ENCODE data around the gene RENBP. TPM values are rescaled to one million over a fixed set of nuclear protein-coding genes. Genes with fewer than 3 reads are reported as not detected.
A peak's percentile ranks its signal among the peaks of the same experiment; 100 is the strongest.

RENBP gene
- total RNA-seq, 1 donor from 2014 or later = 13.4 TPM

DNA sequence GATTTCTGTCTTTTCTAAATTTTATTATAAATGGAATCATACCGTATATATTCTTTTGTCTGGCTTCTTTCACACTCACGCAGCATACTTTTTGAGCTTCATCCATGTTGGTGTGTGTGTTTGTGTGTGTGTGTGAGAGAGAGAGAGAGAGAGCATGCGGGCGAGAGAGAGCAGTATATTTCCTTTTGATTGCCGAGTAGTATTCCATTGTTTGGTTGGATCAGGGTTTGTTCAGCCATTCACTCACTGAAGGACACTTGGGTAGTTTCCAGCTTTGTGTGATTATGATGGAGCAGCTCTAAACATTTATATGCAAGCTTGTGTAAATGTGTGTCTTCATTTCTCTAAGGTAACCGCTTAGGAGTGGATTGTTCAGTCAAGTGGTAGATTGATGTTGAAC, 55.3 kb downstream of the RENBP start:
- DNase-seq (ENCODE audit: low spot score) = no peak
- H3K36me3 Mint-ChIP-seq (ENCODE audit: low read depth) = no peaks in the 10 kb centered on the region

DNA sequence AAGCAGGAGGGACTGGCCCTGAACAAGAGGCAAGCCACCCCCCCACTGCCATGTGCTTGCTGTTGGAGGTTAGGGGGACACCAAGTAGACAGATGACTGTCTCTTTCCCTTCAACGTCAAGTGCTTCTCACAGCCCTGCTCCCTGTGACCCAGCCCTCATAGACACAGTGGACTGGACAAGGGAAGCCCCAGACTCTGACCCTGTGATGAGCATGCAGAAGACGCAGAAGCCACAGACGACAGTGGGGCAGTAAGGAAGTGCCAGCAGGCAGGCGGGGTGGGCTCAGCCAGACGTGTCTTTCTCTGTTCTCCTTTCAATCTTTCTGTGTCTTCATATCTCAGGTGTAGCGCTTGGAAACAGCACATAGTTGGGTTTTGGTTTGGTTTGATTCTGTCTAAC, 56.1 kb downstream of the RENBP start:
- peaks cover 5% of the 10 kb centered on the region for H3K27me3 Mint-ChIP-seq (ENCODE audit: low read depth)
- no peaks in the 10 kb centered on the region for H3K4me1 Mint-ChIP-seq (ENCODE audit: low read depth)
- H3K9me3 Mint-ChIP-seq (ENCODE audit: low read depth) = no peaks in the 10 kb centered on the region
- TF ChIP-seq, protein P1, sequence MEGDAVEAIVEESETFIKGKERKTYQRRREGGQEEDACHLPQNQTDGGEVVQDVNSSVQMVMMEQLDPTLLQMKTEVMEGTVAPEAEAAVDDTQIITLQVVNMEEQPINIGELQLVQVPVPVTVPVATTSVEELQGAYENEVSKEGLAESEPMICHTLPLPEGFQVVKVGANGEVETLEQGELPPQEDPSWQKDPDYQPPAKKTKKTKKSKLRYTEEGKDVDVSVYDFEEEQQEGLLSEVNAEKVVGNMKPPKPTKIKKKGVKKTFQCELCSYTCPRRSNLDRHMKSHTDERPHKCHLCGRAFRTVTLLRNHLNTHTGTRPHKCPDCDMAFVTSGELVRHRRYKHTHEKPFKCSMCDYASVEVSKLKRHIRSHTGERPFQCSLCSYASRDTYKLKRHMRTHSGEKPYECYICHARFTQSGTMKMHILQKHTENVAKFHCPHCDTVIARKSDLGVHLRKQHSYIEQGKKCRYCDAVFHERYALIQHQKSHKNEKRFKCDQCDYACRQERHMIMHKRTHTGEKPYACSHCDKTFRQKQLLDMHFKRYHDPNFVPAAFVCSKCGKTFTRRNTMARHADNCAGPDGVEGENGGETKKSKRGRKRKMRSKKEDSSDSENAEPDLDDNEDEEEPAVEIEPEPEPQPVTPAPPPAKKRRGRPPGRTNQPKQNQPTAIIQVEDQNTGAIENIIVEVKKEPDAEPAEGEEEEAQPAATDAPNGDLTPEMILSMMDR (IDR thresholded peaks at IDR 0.05) = no peak
- DNase-seq (ENCODE audit: low spot score) = no peak
- no peak overlapping the region for H3K4me3 Mint-ChIP-seq (ENCODE audit: unreplicated experiment)
- no peaks in the 10 kb centered on the region for H3K36me3 Mint-ChIP-seq (ENCODE audit: low read depth)
- H3K27ac Mint-ChIP-seq (ENCODE audit: unreplicated experiment) = no peak overlapping the region

More for the DNA sequence above, 55.3 kb downstream of the RENBP start:
- Mint-ChIP-seq H3K4me1 (ENCODE audit: low read depth) (no peaks in the 10 kb centered on the region), H3K9me3 (ENCODE audit: low read depth) (no peaks in the 10 kb centered on the region), H3K4me3 (ENCODE audit: unreplicated experiment) (no peak overlapping the region), H3K27ac (ENCODE audit: unreplicated experiment) (no peak overlapping the region), H3K27me3 (ENCODE audit: low read depth) (peaks cover 5% of the 10 kb centered on the region)
- TF ChIP-seq, protein P1 (IDR thresholded peaks at IDR 0.05) = no peak

DNA sequence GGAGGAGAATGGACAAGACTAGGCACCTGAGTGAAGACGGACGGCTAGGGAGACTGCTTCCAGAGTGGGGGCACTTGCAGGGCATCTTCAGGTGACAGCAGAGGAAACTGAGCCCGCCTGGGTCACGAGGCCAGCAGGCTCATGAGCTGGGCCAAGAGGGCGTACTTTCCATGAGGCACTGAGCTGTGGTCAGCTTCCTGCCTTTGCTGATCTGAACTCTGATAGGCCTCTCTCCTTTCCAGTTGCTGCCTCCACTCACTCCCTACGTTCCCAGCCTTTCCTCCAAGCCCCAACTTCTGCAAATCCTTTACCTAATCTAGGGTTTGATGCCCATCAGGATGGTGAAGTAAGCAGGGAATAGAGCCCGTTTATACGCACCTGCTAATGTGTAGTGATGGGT, 57.1 kb downstream of the RENBP start:
- no peak for DNase-seq (ENCODE audit: low spot score)
- Mint-ChIP-seq H3K9me3 (ENCODE audit: low read depth) (no peaks in the 10 kb centered on the region), H3K27ac (ENCODE audit: unreplicated experiment) (no peak overlapping the region), H3K4me3 (ENCODE audit: unreplicated experiment) (no peak overlapping the region), H3K36me3 (ENCODE audit: low read depth) (no peaks in the 10 kb centered on the region), H3K27me3 (ENCODE audit: low read depth) (peaks cover 5% of the 10 kb centered on the region), H3K4me1 (ENCODE audit: low read depth) (no peaks in the 10 kb centered on the region)
- TF ChIP-seq, protein P1 (IDR thresholded peaks at IDR 0.05) = no peak

DNA sequence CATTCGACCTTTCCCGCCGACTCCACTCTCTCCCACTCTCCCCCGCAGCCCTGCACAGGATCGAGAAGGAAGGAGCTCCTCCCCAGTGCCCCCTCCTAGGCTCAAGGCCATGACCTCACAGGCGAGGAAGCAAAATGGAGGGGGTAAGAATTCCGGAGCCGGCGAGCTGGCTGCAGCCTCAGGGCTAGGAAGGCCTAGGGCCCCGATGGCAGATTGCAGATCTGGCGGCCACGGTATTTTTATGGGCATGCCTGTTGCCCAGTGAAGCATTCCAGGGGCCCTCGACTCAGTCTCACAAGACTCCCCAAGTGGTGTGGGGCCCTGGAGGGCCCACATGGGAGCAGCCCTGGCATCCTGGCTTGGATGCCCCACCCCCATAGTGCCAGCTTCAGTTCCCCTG, 57.5 kb downstream of the RENBP start:
- TF ChIP-seq, protein P1 (IDR thresholded peaks at IDR 0.05) = no peak
- Mint-ChIP-seq H3K36me3 (ENCODE audit: low read depth) (no peaks in the 10 kb centered on the region), H3K4me3 (ENCODE audit: unreplicated experiment) (no peak overlapping the region), H3K27me3 (ENCODE audit: low read depth) (peaks cover 5% of the 10 kb centered on the region), H3K27ac (ENCODE audit: unreplicated experiment) (no peak overlapping the region), H3K4me1 (ENCODE audit: low read depth) (no peaks in the 10 kb centered on the region), H3K9me3 (ENCODE audit: low read depth) (no peaks in the 10 kb centered on the region)
- DNase-seq (ENCODE audit: low spot score) = peak; percentile 65

DNA sequence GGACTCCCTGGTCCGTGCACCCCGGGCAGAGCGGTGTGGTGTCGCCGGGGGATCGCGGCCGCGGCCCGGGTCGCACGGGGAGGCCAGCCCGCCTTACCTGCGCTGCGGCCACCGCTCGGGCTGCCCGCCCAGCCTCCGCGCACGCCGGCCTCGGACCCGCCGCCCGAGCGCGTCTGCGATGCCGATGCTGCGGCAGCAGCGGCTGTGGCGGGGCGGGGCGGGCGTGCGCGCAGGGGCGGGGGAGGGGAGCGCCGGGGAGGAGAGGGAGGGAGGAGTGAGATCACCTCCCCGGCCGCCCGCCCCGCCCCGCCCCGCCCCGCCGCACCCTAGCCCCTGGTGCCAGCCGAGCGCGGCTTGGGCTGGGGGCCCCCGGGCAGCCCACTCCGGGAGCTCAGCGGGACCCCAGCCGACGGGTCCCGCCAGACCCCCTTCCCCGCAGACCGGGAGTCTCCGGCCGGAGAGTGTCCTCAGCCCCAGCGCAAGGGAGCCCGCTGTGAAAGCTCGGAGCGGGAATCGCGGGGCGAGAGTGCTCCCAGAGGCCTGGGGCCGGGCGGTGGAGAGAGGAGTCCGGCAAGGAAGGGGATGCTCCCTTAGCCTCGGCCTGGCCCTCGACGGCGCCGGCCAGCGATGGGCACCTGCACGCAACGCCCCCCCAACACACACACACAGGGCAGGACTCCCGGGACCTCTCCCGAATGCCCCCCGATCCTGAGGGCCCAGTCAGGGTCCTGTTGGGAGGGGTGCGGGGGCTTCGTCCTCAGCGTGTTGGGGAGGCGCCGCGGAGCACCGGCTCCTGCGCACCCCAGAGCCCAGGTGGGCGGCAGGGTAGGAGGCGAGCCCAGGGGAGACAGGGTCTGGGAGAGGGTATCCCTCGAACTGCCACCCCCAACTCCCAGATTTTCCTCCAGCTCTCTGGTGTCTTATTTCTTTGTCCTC, 58.2 kb downstream of the RENBP start, which contains the start of gene L1CAM:
L1CAM (minus strand) TSS at position 206 of the 936 bp plus-strand sequence. CDS start 10,337 bp downstream, outside the sequence.
- Mint-ChIP-seq H3K4me1 (ENCODE audit: low read depth) (no peaks in the 10 kb centered on the region), H3K27me3 (ENCODE audit: low read depth) (peaks cover 5% of the 10 kb centered on the region), H3K4me3 (ENCODE audit: unreplicated experiment) (peak within 1 kb of the TSS; percentile 12), H3K27ac (ENCODE audit: unreplicated experiment) (no peak within 1 kb of the TSS), H3K9me3 (ENCODE audit: low read depth) (no peaks in the 10 kb centered on the region), H3K36me3 (ENCODE audit: low read depth) (no peaks in the 10 kb centered on the region)
- TF ChIP-seq, protein P1 (IDR thresholded peaks at IDR 0.05) = no peak
- peak; percentile 82 for DNase-seq (ENCODE audit: low spot score)

Small RNA genes within 50 kb of the gene (microRNA-seq; reads per million reads assigned to microRNA genes)
- not detected for gene MIR3202-1 (ENCODE audit: borderline number of aligned reads)
- gene MIR3202-2 (ENCODE audit: borderline number of aligned reads) = not detected

Other genes with a start within 250 kb of the RENBP start
- gene BCAP31, start 220.3 kb downstream of the RENBP start, total RNA-seq = 144 to 153 TPM (median 147 TPM) in 3 replicates
- gene ABCD1, start 219.8 kb downstream of the RENBP start, total RNA-seq = 19.0 to 25.4 TPM (median 20.3 TPM) in 3 replicates
- 8.5 to 36.3 TPM (median 34.8 TPM) in 3 replicates for gene PLXNB3, start 180.4 kb downstream of the RENBP start, total RNA-seq
- gene SRPK3, start 163.6 kb downstream of the RENBP start, total RNA-seq = 0.18 to 0.50 TPM in 2 of 3 replicates, not detected in the other
- gene IDH3G, start 150.3 kb downstream of the RENBP start, total RNA-seq = 42.8 to 49.6 TPM (median 46.9 TPM) in 3 replicates
- 245 to 356 TPM (median 257 TPM) in 3 replicates for gene SSR4, start 150.0 kb downstream of the RENBP start, total RNA-seq
- 24.8 to 27.2 TPM (median 25.4 TPM) in 3 replicates for gene PDZD4, start 114.1 kb downstream of the RENBP start, total RNA-seq
- gene L1CAM, start 58.5 kb downstream of the RENBP start, total RNA-seq = 2.2 to 2.9 TPM (median 2.5 TPM) in 3 replicates
- not detected in 3 replicates for gene AVPR2, start 40.0 kb downstream of the RENBP start, total RNA-seq
- gene ARHGAP4, start 18.4 kb downstream of the RENBP start, total RNA-seq = 2.8 to 3.7 TPM (median 3.1 TPM) in 3 replicates
- gene NAA10, start 9.6 kb downstream of the RENBP start, total RNA-seq = 89.5 to 99.8 TPM (median 91.4 TPM) in 3 replicates
- 60.1 to 89.9 TPM (median 67.2 TPM) in 3 replicates for gene HCFC1, start 27.2 kb upstream of the RENBP start, total RNA-seq
- 12.3 to 20.3 TPM (median 18.3 TPM) in 3 replicates for gene TMEM187, start 28.1 kb upstream of the RENBP start, total RNA-seq
- 88.0 to 113 TPM (median 104 TPM) in 3 replicates for gene IRAK1, start 75.3 kb upstream of the RENBP start, total RNA-seq
- gene MECP2, start 153.1 kb upstream of the RENBP start, total RNA-seq = 32.3 to 35.5 TPM (median 34.2 TPM) in 3 replicates
- not detected in 3 replicates for gene OPN1LW, start 199.6 kb upstream of the RENBP start, total RNA-seq
- gene OPN1MW, start 238.0 kb upstream of the RENBP start, total RNA-seq = not detected in 3 replicates

Measured in chondrocyte (in vitro differentiated cells).